OCI-LY1 (cell line): ENCODE results near the gene ASPDH.

Experiments
- H2AFZ ChIP-seq: fragments of 200-600 bp; sonication (generic), shearing (Covaris generic); 2 replicates; pipeline ENCODE4 v1.6.0; 2014; ENCODE audit warnings: antibody characterized with exemption, mild to moderate bottlenecking, low read length
- H3F3A ChIP-seq: fragments of 200-600 bp; sonication (generic), shearing (Covaris generic); 2 replicates; pipeline ENCODE4 v1.6.0; 2014; ENCODE audit warnings: mild to moderate bottlenecking, antibody characterized with exemption, low read length, moderate library complexity; ENCODE audit not compliant: insufficient read depth
- H3K27ac ChIP-seq: fragments of 200-600 bp; sonication (generic); 2 replicates; pipeline ENCODE4 v1.5.1; 2014; ENCODE audit warnings: low read length, mixed run types, mild to moderate bottlenecking, low read depth; ENCODE audit not compliant: poor library complexity, severe bottlenecking
- H3K27me3 ChIP-seq: fragments of 200-600 bp; sonication (generic); 2 replicates; pipeline ENCODE4 v1.6.0; 2014; ENCODE audit warnings: antibody characterized with exemption, mild to moderate bottlenecking, low read length, moderate library complexity; ENCODE audit not compliant: insufficient read depth
- H3K36me3 ChIP-seq: fragments of 200-600 bp; sonication (generic); 2 replicates; pipeline ENCODE4 v1.6.1; 2014; ENCODE audit warnings: mild to moderate bottlenecking, antibody characterized with exemption, low read length, moderate library complexity, mixed read lengths; ENCODE audit not compliant: insufficient read depth
- H3K4me1 ChIP-seq: fragments of 200-600 bp; sonication (generic); 2 replicates; pipeline ENCODE4 v1.5.1; 2014; ENCODE audit warnings: mild to moderate bottlenecking, low read length, moderate library complexity; ENCODE audit not compliant: insufficient read depth, severe bottlenecking
- H3K4me2 ChIP-seq: fragments of 200-600 bp; sonication (generic), shearing (Covaris generic); 2 replicates; pipeline ENCODE4 v1.6.1; 2014; ENCODE audit warnings: low read length
- H3K4me3 ChIP-seq: fragments of 200-600 bp; sonication (generic); 2 replicates; pipeline ENCODE4 v1.5.1; 2014; ENCODE audit warnings: low read length, low read depth, mild to moderate bottlenecking, mixed read lengths; ENCODE audit not compliant: poor library complexity, severe bottlenecking
- H3K79me2 ChIP-seq: fragments of 200-600 bp; shearing (Covaris generic); 2 replicates; pipeline ENCODE4 v1.6.1; 2016; ENCODE audit warnings: mixed run types, low read length, mixed read lengths; ENCODE audit not compliant: insufficient read depth
- H3K9ac ChIP-seq: fragments of 200-600 bp; sonication (generic), shearing (Covaris generic); 2 replicates; pipeline ENCODE4 v1.6.1; 2014; ENCODE audit warnings: mild to moderate bottlenecking, low read length, mixed read lengths
- H3K9me2 ChIP-seq: fragments of 200-600 bp; sonication (generic), shearing (Covaris generic); 2 replicates; pipeline ENCODE4 v1.6.1; 2014; ENCODE audit warnings: low read depth, mild to moderate bottlenecking, low read length, mixed read lengths
- H3K9me3 ChIP-seq: fragments of 200-600 bp; shearing (Covaris generic); 2 replicates; pipeline ENCODE4 v1.6.1; 2014; ENCODE audit warnings: low read length, mixed read lengths
- H4K20me1 ChIP-seq: fragments of 200-600 bp; sonication (generic), shearing (Covaris generic); 2 replicates; pipeline ENCODE4 v1.6.0; 2016; ENCODE audit warnings: mild to moderate bottlenecking, low read length; ENCODE audit not compliant: insufficient read depth
- EZH2 ChIP-seq: fragments of 200-600 bp; sonication (generic), shearing (Covaris generic); IDR thresholded peaks from 2 replicates; pipeline ENCODE4 v1.8.0; 2017; ENCODE audit warnings: borderline replicate concordance, mixed run types, mild to moderate bottlenecking, antibody characterized with exemption, low read length, moderate library complexity, mixed read lengths
- TF ChIP-seq, protein P1 (sequence below): fragments of 200-600 bp; sonication (generic), shearing (Covaris generic); IDR thresholded peaks from 2 replicates; pipeline ENCODE4 v1.5.1; 2017; ENCODE audit warnings: mild to moderate bottlenecking, antibody characterized with exemption, low read length, moderate library complexity, mixed read lengths

ASPDH gene

GRCh38 chr19:50517704-50518075, 4.0 kb upstream of the ASPDH start:
- Histone ChIP-seq H3K9me2 (no peaks in the 10 kb centered on the region), H3K4me2 (no peak overlapping the region), H2AFZ (no peak overlapping the region), H3K79me2 (no peaks in the 10 kb centered on the region), H4K20me1 (no peaks in the 10 kb centered on the region), H3K4me1 (no peaks in the 10 kb centered on the region), H3K9me3 (no peaks in the 10 kb centered on the region), H3K27me3 (no peaks in the 10 kb centered on the region), H3K27ac (no peak overlapping the region), H3K36me3 (no peaks in the 10 kb centered on the region), H3F3A (no peaks in the 10 kb centered on the region), H3K9ac (no peak overlapping the region), H3K4me3 (no peak overlapping the region)
- TF ChIP-seq, protein P1, sequence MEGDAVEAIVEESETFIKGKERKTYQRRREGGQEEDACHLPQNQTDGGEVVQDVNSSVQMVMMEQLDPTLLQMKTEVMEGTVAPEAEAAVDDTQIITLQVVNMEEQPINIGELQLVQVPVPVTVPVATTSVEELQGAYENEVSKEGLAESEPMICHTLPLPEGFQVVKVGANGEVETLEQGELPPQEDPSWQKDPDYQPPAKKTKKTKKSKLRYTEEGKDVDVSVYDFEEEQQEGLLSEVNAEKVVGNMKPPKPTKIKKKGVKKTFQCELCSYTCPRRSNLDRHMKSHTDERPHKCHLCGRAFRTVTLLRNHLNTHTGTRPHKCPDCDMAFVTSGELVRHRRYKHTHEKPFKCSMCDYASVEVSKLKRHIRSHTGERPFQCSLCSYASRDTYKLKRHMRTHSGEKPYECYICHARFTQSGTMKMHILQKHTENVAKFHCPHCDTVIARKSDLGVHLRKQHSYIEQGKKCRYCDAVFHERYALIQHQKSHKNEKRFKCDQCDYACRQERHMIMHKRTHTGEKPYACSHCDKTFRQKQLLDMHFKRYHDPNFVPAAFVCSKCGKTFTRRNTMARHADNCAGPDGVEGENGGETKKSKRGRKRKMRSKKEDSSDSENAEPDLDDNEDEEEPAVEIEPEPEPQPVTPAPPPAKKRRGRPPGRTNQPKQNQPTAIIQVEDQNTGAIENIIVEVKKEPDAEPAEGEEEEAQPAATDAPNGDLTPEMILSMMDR: no peak
- TF ChIP-seq EZH2: no peak

DNA sequence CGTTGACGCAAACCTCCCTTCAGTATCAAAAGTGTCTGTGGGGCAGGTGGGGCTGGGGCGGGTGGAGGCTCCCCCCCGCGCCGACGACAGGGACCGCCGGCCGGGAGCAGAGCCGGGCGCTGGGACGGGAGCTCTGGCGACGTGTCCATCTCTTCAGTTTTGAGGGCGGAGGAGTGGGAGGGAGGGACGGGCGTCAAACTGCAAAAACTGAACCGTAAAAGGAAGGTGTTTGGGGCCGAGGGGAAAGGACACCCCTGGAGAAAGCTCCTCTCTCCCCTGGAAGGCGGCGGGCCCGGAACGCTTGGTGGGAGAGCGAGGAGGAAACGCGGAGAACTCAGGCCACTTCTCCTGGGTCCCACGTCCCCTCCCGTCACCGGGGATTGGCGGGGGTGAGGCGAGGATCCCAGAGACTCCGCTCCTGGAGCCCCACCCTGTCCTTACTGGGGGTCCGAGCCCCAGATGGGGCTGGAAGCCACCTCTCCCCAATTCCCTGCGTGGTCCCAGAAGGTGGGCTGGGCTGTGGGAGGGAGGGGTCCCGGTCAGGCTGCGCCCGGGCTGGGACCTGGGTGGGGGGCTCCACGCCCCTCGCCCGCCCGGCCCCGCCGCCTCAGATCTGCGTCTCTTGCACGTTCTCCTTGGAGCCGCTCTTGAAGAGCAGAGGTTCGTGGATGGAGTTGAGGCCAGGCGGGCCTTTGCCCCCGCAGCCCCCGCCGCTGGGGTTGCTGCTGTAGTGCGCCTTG, 3.4 kb upstream of the ASPDH start:
- Histone ChIP-seq H3K4me2 (no peak overlapping the region), H3K9me3 (no peaks in the 10 kb centered on the region), H3K36me3 (no peaks in the 10 kb centered on the region), H3K4me1 (peaks cover under 1% of the 10 kb centered on the region), H2AFZ (no peak overlapping the region), H3K9me2 (no peaks in the 10 kb centered on the region), H3K4me3 (no peak overlapping the region), H3F3A (no peaks in the 10 kb centered on the region), H3K9ac (no peak overlapping the region), H3K79me2 (no peaks in the 10 kb centered on the region), H3K27me3 (no peaks in the 10 kb centered on the region), H4K20me1 (no peaks in the 10 kb centered on the region), H3K27ac (no peak overlapping the region)
- TF ChIP-seq EZH2: no peak
- TF ChIP-seq, protein P1: no peak

DNA sequence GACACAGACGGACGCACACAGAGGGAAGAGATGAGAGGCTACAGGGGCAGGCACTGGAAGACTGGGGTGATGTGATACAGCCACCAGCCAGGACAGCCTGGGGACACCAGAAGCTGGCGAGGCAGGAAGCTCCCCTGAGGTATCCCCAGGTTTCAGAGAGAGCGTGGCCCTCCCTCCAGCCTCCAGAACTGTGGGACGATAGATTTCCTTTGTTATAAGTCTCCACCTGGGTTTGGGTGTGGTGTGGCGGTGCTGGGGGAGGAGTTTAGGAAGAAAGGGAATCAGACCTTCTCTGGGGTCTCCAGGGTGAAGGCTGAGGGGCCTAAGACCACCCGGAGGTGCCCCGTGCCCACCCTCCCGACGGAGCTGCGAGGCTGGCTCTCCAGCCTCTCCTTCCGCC, 2.7 kb upstream of the ASPDH start:
- Histone ChIP-seq H3K27ac (no peak overlapping the region), H3K27me3 (no peaks in the 10 kb centered on the region), H3K9ac (no peak overlapping the region), H4K20me1 (no peaks in the 10 kb centered on the region), H3K4me2 (no peak overlapping the region), H3K9me2 (no peaks in the 10 kb centered on the region), H3K9me3 (no peaks in the 10 kb centered on the region), H3K4me1 (peaks cover 7% of the 10 kb centered on the region), H3K36me3 (no peaks in the 10 kb centered on the region), H2AFZ (no peak overlapping the region), H3K4me3 (no peak overlapping the region), H3K79me2 (no peaks in the 10 kb centered on the region), H3F3A (no peaks in the 10 kb centered on the region)
- no peak for TF ChIP-seq EZH2
- TF ChIP-seq, protein P1: no peak
